ENCODE data around the gene ST8SIA5. TPM values are rescaled to one million over a fixed set of nuclear protein-coding genes. Genes with fewer than 3 reads are reported as not detected.

Gene ST8SIA5
- total and polyA plus RNA-seq, 2 of the 13 experiments (the other 11 are each of a cell fraction or from before 2014, with no cell fraction given) = 0.07 to 0.20 TPM

DNA sequence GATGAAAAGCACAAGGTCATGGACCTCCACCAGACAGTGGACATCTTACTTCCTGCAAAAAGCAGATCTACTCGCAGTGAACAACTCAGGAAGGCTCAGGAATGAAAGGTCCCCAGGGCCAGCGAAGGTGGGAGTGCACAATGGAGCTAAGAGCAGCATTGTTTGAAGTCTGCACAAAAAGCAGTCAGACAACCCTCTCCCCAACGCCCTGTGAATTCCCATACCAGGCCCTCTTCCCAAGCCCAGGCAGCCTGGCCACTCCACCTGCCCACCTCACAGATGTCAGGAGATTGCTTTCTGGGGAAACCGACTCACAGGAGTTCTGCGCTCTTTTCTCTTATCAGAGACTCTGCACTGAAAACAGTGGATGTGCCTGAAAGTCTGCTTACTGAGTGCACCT is 34.8 kb downstream of the ST8SIA5 start:
- no peaks in the 10 kb centered on the region for H3K79me2 ChIP-seq (ENCODE audit: insufficient read depth, low read length)
- TF ChIP-seq RXRB (CRISPR knock-in tag; IDR thresholded peaks at IDR 0.05; ENCODE audit: borderline replicate concordance) (no peak), CHCHD3 (CRISPR knock-in tag; IDR thresholded peaks at IDR 0.05) (no peak), HNRNPH1 (optimal IDR thresholded peaks at IDR 0.05; ENCODE audit: low read depth, low read length) (no peak), ADNP (CRISPR knock-in tag; IDR thresholded peaks at IDR 0.05) (no peak)
- H2AFZ ChIP-seq (ENCODE audit: low read length) = no peak overlapping the region
- whole genome bisulfite sequencing (ENCODE audit: low lambda C conversion rate) = 19% methylated on average over 5 of the region's 5 CpGs
- no TSS peak for BruUV-seq (replicated peaks)
- H3K27me3 ChIP-seq (ENCODE audit: control insufficient read depth in 1 of 2, insufficient read depth in 2 of 2, low read length in 2 of 2) = peaks cover 0 to 33% of the 10 kb centered on the region in 2 experiments; a peak in 2 of 5 replicates
- no peaks in the 10 kb centered on the region for H3K36me3 ChIP-seq (replicated peaks in 1 of 2; ENCODE audit: control insufficient read depth in 1 of 2, insufficient read depth in 2 of 2, low read length in 2 of 2)
- H4K20me1 ChIP-seq (ENCODE audit: insufficient read depth, low read length) = no peaks in the 10 kb centered on the region
- intact Hi-C loops (cut with micrococcal nuclease; ENCODE audit: unreplicated experiment) (no loop called here), in situ Hi-C loops (cut with HindIII; ENCODE audit: extremely low pct_ligation_motif_present, low pct_unique_long_range_greater_than_20kb) (no loop called here)
- H3K9me3 ChIP-seq (ENCODE audit: low read length) = no peaks in the 10 kb centered on the region
- H3K4me1 ChIP-seq (ENCODE audit: insufficient read depth, low read length) = no peaks in the 10 kb centered on the region
- FAIRE-seq (no peak), ATAC-seq (no peak), DNase-seq (ENCODE audit: low spot score) (no peak)
- no peak overlapping the region for H3K9ac ChIP-seq (ENCODE audit: insufficient read depth, low read depth, low read length)
- H3K4me3 ChIP-seq (replicated peaks in 1 of 3; ENCODE audit: insufficient read depth in 1 of 3, low read depth in 2 of 3, low read length in 3 of 3) = no peak overlapping the region
- no peak overlapping the region for H3K27ac ChIP-seq (ENCODE audit: extremely low read length, insufficient read depth, low read length)
- H3K4me2 ChIP-seq (ENCODE audit: low read depth, low read length) = no peak overlapping the region
- POLR2A ChIA-PET = no interaction called here
- CTCF ChIA-PET (ENCODE audit: low intra/inter-chr PET ratio, low total read pairs) = no interaction called here

DNA sequence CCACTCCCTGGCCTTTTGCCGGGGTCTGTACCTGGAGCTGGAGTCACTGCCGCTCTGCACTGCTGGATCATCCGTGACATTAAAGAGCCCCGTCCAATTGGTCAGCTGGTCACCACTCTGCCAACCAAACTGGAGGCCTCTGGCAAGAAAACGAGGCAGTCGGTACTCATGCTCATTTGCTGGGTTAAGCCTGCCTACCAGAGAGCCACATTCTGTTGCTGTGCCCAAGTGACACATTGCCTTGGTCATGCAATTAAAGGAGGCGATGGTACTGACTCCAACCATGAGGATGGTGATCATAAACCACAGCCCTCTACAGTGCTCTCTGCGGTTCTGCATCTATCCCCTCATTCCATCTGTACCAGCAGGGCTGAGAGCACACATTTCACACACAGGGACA is 35.5 kb downstream of the ST8SIA5 start:
- no peak overlapping the region for H3K4me2 ChIP-seq (ENCODE audit: low read depth, low read length)
- POLR2A ChIA-PET = no interaction called here

More for the DNA sequence above, 35.5 kb downstream of the ST8SIA5 start:
- Histone ChIP-seq H3K4me3 (replicated peaks in 1 of 3; ENCODE audit: insufficient read depth in 1 of 3, low read depth in 2 of 3, low read length in 3 of 3) (no peak overlapping the region), H3K79me2 (ENCODE audit: insufficient read depth, low read length) (no peaks in the 10 kb centered on the region), H3K9me3 (ENCODE audit: low read length) (no peaks in the 10 kb centered on the region), H4K20me1 (ENCODE audit: insufficient read depth, low read length) (no peaks in the 10 kb centered on the region), H2AFZ (ENCODE audit: low read length) (no peak overlapping the region), H3K36me3 (replicated peaks in 1 of 2; ENCODE audit: control insufficient read depth in 1 of 2, insufficient read depth in 2 of 2, low read length in 2 of 2) (no peaks in the 10 kb centered on the region), H3K9ac (ENCODE audit: insufficient read depth, low read depth, low read length) (no peak overlapping the region), H3K27me3 (ENCODE audit: control insufficient read depth in 1 of 2, insufficient read depth in 2 of 2, low read length in 2 of 2) (peaks cover 1 to 36% of the 10 kb centered on the region in 2 experiments; a peak in 3 of 5 replicates), H3K27ac (ENCODE audit: extremely low read length, insufficient read depth, low read length) (no peak overlapping the region), H3K4me1 (ENCODE audit: insufficient read depth, low read length) (no peaks in the 10 kb centered on the region)
- in situ Hi-C loops (cut with HindIII; ENCODE audit: extremely low pct_ligation_motif_present, low pct_unique_long_range_greater_than_20kb) = no loop called here
- FAIRE-seq (no peak), ATAC-seq (no peak), DNase-seq (ENCODE audit: low spot score) (no peak)
- no TSS peak for BruUV-seq (replicated peaks)
- TF ChIP-seq, protein P1, sequence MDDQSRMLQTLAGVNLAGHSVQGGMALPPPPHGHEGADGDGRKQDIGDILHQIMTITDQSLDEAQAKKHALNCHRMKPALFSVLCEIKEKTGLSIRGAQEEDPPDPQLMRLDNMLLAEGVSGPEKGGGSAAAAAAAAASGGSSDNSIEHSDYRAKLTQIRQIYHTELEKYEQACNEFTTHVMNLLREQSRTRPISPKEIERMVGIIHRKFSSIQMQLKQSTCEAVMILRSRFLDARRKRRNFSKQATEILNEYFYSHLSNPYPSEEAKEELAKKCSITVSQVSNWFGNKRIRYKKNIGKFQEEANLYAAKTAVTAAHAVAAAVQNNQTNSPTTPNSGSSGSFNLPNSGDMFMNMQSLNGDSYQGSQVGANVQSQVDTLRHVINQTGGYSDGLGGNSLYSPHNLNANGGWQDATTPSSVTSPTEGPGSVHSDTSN (CRISPR knock-in tag; IDR thresholded peaks at IDR 0.05; ENCODE audit: borderline replicate concordance) = no peak
- TF ChIP-seq, protein P2, sequence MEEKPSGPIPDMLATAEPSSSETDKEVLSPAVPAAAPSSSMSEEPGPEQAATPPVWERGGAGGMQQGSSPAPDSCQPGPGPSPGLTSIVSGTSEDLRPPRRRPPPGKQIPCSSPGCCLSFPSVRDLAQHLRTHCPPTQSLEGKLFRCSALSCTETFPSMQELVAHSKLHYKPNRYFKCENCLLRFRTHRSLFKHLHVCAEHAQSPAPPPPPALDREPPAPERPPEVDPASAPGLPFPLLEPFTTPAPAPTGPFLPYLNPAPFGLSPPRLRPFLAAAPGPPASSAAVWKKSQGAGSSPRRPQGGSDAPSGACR (CRISPR knock-in tag; IDR thresholded peaks at IDR 0.05) = no peak
- no peak for TF ChIP-seq KAT8 (CRISPR knock-in tag; IDR thresholded peaks at IDR 0.05)
- TF ChIP-seq SMAD9 (CRISPR knock-in tag; IDR thresholded peaks at IDR 0.05) = no peak
- TF ChIP-seq MAZ (IDR thresholded peaks at IDR 0.05; ENCODE audit: borderline replicate concordance, low read depth, low read length) = no peak
- TF ChIP-seq MAZ (CRISPR knock-in tag; IDR thresholded peaks at IDR 0.05; ENCODE audit: low read depth) = no peak
- TF ChIP-seq KAT2B (IDR thresholded peaks at IDR 0.05; ENCODE audit: borderline replicate concordance, low read depth, low read length) = no peak
- no peak for TF ChIP-seq POLR2AphosphoS5 (IDR thresholded peaks at IDR 0.05; ENCODE audit: low read depth, low read length)
- TF ChIP-seq ZNF337 (CRISPR knock-in tag; IDR thresholded peaks at IDR 0.05; ENCODE audit: borderline replicate concordance, low read depth) = no peak
- TF ChIP-seq ZNF562 (CRISPR knock-in tag; IDR thresholded peaks at IDR 0.05; ENCODE audit: borderline replicate concordance) = no peak
- no peak for TF ChIP-seq SAP130 (CRISPR knock-in tag; IDR thresholded peaks at IDR 0.05; ENCODE audit: low read depth)
- no peak for TF ChIP-seq ZNF333 (CRISPR knock-in tag; IDR thresholded peaks at IDR 0.05; ENCODE audit: borderline replicate concordance)
- intact Hi-C loops (cut with micrococcal nuclease; ENCODE audit: unreplicated experiment) = no loop called here
- 7% methylated on average over 3 of the region's 8 CpGs for WGBS (ENCODE audit: low lambda C conversion rate)
- CTCF ChIA-PET (ENCODE audit: low intra/inter-chr PET ratio, low total read pairs) = no interaction called here
